ENCODE data around the gene LPGAT1. TPM values are rescaled to one million over a fixed set of nuclear protein-coding genes. Genes with fewer than 3 reads are reported as not detected.

The LPGAT1 gene
- total and polyA plus RNA-seq, 2 of the 13 experiments (the other 11 are each of a cell fraction or from before 2014, with no cell fraction given) = 12.1 to 48.3 TPM

DNA sequence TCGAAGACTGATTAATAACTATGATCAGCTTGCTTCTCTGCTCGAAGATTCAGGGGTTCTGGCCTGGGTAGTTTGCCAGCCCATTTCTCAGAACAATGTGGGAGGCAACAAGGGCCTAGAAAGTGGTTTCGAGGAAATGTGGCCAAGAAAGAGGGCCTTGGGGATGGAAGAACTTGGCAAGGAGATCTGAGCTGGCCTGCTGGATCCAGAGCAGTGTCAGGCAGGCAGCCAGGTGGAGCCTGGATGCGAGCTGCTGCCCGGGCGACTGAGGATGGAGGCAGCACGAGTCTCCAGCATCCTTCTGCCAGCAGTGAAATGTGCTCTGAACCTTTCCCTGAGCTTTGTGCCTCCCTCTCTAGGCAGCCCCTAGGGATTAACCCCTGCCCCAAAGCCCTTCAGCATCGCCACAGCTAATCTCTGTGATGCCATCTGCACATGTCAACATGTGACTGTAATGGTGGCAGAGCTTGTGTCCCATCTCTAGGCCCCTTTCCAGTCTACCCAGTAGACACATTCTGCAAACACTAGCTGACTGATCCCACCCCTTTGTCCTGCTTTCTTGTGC, 94.1 kb downstream of the LPGAT1 start:
- H3K4me2 ChIP-seq (ENCODE audit: low read depth, low read length) = no peak overlapping the region
- no peak overlapping the region for H3K27ac ChIP-seq (ENCODE audit: extremely low read length, insufficient read depth, low read length)
- 17% methylated on average over 5 of the region's 8 CpGs for WGBS (ENCODE audit: low lambda C conversion rate)
- intact Hi-C loops (cut with micrococcal nuclease; ENCODE audit: unreplicated experiment) = loop anchor here (5.0 kb wide), 1 partner anchor 39 kb away; no protein-coding TSS in a partner anchor
- H3K4me1 ChIP-seq (ENCODE audit: insufficient read depth, low read length) = peaks cover 45% of the 10 kb centered on the region
- FAIRE-seq = no peak
- H3K36me3 ChIP-seq (replicated peaks in 1 of 2; ENCODE audit: control insufficient read depth in 1 of 2, insufficient read depth in 2 of 2, low read length in 2 of 2) = no peaks in the 10 kb centered on the region
- peaks cover 0 to 46% of the 10 kb centered on the region in 2 experiments; a peak in 4 of 5 replicates for H3K27me3 ChIP-seq (ENCODE audit: control insufficient read depth in 1 of 2, insufficient read depth in 2 of 2, low read length in 2 of 2)
- BruUV-seq (replicated peaks) = no TSS peak
- no peak overlapping the region for H3K4me3 ChIP-seq (replicated peaks in 1 of 3; ENCODE audit: insufficient read depth in 1 of 3, low read depth in 2 of 3, low read length in 3 of 3)
- H3K79me2 ChIP-seq (ENCODE audit: insufficient read depth, low read length) = no peaks in the 10 kb centered on the region
- DNase-seq (ENCODE audit: low spot score) = no peak
- H4K20me1 ChIP-seq (ENCODE audit: insufficient read depth, low read length) = no peaks in the 10 kb centered on the region
- H3K9ac ChIP-seq (ENCODE audit: insufficient read depth, low read depth, low read length) = no peak overlapping the region
- ChIA-PET CTCF (ENCODE audit: low intra/inter-chr PET ratio, low total read pairs) (no interaction called here), POLR2A (no interaction called here)
- in situ Hi-C loops (cut with HindIII; ENCODE audit: extremely low pct_ligation_motif_present, low pct_unique_long_range_greater_than_20kb) = no loop called here
- H3K9me3 ChIP-seq (ENCODE audit: low read length) = no peaks in the 10 kb centered on the region
- TF ChIP-seq, protein P1, sequence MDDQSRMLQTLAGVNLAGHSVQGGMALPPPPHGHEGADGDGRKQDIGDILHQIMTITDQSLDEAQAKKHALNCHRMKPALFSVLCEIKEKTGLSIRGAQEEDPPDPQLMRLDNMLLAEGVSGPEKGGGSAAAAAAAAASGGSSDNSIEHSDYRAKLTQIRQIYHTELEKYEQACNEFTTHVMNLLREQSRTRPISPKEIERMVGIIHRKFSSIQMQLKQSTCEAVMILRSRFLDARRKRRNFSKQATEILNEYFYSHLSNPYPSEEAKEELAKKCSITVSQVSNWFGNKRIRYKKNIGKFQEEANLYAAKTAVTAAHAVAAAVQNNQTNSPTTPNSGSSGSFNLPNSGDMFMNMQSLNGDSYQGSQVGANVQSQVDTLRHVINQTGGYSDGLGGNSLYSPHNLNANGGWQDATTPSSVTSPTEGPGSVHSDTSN (CRISPR knock-in tag; IDR thresholded peaks at IDR 0.05; ENCODE audit: borderline replicate concordance) = no peak
- TF ChIP-seq ZNF629 (CRISPR knock-in tag; conservative IDR thresholded peaks at IDR 0.05) = 0 out of 2 replicates have a peak, but pooled peaks have one; percentile 32
- no peak overlapping the region for H2AFZ ChIP-seq (ENCODE audit: low read length)
- ATAC-seq = peak; percentile 9

GRCh38 chr1:211735208-211736170, 95.1 kb downstream of the LPGAT1 start:
- Histone ChIP-seq H4K20me1 (ENCODE audit: insufficient read depth, low read length) (no peaks in the 10 kb centered on the region), H3K27me3 (ENCODE audit: control insufficient read depth in 1 of 2, insufficient read depth in 2 of 2, low read length in 2 of 2) (peaks cover 0 to 46% of the 10 kb centered on the region in 2 experiments; a peak in 4 of 5 replicates), H3K4me3 (replicated peaks in 1 of 3; ENCODE audit: insufficient read depth in 1 of 3, low read depth in 2 of 3, low read length in 3 of 3) (no peak overlapping the region), H2AFZ (ENCODE audit: low read length) (no peak overlapping the region), H3K4me2 (ENCODE audit: low read depth, low read length) (peak overlapping the region; percentile 59), H3K9ac (ENCODE audit: insufficient read depth, low read depth, low read length) (no peak overlapping the region), H3K27ac (ENCODE audit: extremely low read length, insufficient read depth, low read length) (no peak overlapping the region), H3K4me1 (ENCODE audit: insufficient read depth, low read length) (peaks cover 45% of the 10 kb centered on the region), H3K36me3 (replicated peaks in 1 of 2; ENCODE audit: control insufficient read depth in 1 of 2, insufficient read depth in 2 of 2, low read length in 2 of 2) (no peaks in the 10 kb centered on the region), H3K9me3 (ENCODE audit: low read length) (no peaks in the 10 kb centered on the region), H3K79me2 (ENCODE audit: insufficient read depth, low read length) (no peaks in the 10 kb centered on the region)
- no TSS peak for BruUV-seq (replicated peaks)
- POLR2A ChIA-PET = no interaction called here
- DNase-seq (ENCODE audit: low spot score) (peak; percentile 17), FAIRE-seq (no peak), ATAC-seq (peak; percentile 10; the same call in 1 of the 3 replicates)
- TF ChIP-seq CREB1 (IDR thresholded peaks at IDR 0.05) = 0 out of 2 replicates have a peak, but pooled peaks have one; percentile 38
- TF ChIP-seq CREB1 (CRISPR knock-in tag; IDR thresholded peaks at IDR 0.05) = no peak
- TF ChIP-seq GATAD2A (CRISPR knock-in tag; IDR thresholded peaks at IDR 0.05) = peak; percentile 36; the same call in 1 of the 2 replicates
- peak; percentile 78 for TF ChIP-seq FOSL2 (CRISPR knock-in tag; IDR thresholded peaks at IDR 0.05)
- TF ChIP-seq ARID5B (CRISPR knock-in tag; IDR thresholded peaks at IDR 0.05) = 0 out of 2 replicates have a peak, but pooled peaks have one; percentile 25
- TF ChIP-seq SALL2 (CRISPR knock-in tag; IDR thresholded peaks at IDR 0.05) = no peak
- intact Hi-C loops (cut with micrococcal nuclease; ENCODE audit: unreplicated experiment) = loop anchor here (5.0 kb wide), 1 partner anchor 38 kb away; no protein-coding TSS in a partner anchor
- CTCF ChIA-PET (ENCODE audit: low intra/inter-chr PET ratio, low total read pairs) = no interaction called here
- WGBS (ENCODE audit: low lambda C conversion rate) = 22% methylated on average over 22 of the region's 22 CpGs
- in situ Hi-C loops (cut with HindIII; ENCODE audit: extremely low pct_ligation_motif_present, low pct_unique_long_range_greater_than_20kb) = no loop called here

Data from HepG2 (cell line).